Stomach (tissue), 9 donors: ENCODE measurements around the gene HMGXB3. TPM values are rescaled to one million over a fixed set of nuclear protein-coding genes. Genes with fewer than 3 reads are reported as not detected.

Experiments used
- DNase-seq, 2 donors: peaks; one replicate each; pipeline versions ENCODE4 v3.0.0 to v3.0.0-alpha.2; 2013 to 2019
- H3K27ac ChIP-seq, 5 donors: fragments of 200-600 bp in 4 of 5; sonication (generic) in 4 of 5; one replicate each; pipeline ENCODE4 v1.5.1; 2013 to 2019; ENCODE audit warnings: mild to moderate bottlenecking in 1 of 5, moderate library complexity in 1 of 5
- H3K27me3 ChIP-seq, 3 donors: fragments of 200-600 bp; sonication (generic); one replicate each; pipeline ENCODE4 v1.5.1; 2017 to 2019; ENCODE audit warnings: mixed run types in 1 of 3
- H3K36me3 ChIP-seq, 4 donors: fragments of 200-600 bp; sonication (generic); 1 replicate in 3 of 4; 2 replicates in 1 of 4; pipeline ENCODE4 v1.5.1; 2016 to 2019
- H3K4me1 ChIP-seq, 4 donors: fragments of 200-600 bp; sonication (generic); one replicate each; pipeline ENCODE4 v1.5.1; 2016 to 2019
- H3K4me3 ChIP-seq, 4 donors: fragments of 200-600 bp; sonication (generic) in 3 of 4; one replicate each; pipeline ENCODE4 v1.5.1; 2016 to 2019; ENCODE audit warnings: mild to moderate bottlenecking in 1 of 4
- H3K9me3 ChIP-seq, 4 donors: fragments of 200-600 bp; sonication (generic); one replicate each; pipeline ENCODE4 v1.5.1; 2016 to 2019
- EP300 ChIP-seq: sonication (generic); formaldehyde crosslinking; IDR thresholded peaks from one replicate; pipeline ENCODE4 v1.6.1; 2017; ENCODE audit warnings: antibody characterized with exemption
- POLR2A ChIP-seq, 4 donors: fragments of 450-650 bp; IDR thresholded peaks; one replicate each; pipeline ENCODE4 v1.6.1; 2016; ENCODE audit warnings: antibody characterized with exemption in 4 of 4, control low read depth in 2 of 4, mild to moderate bottlenecking in 1 of 4, moderate library complexity in 1 of 4
- POLR2AphosphoS5 ChIP-seq, 3 donors: sonication (generic); formaldehyde crosslinking; IDR thresholded peaks; one replicate each; pipeline ENCODE4 v1.6.1; 2016; ENCODE audit warnings: antibody characterized with exemption in 3 of 3
- WGBS, 5 donors: extraction: QIAGEN DNeasy Blood & Tissue Kit in 3 of 5; methylation state at CpG; one replicate each; pipeline versions ENCODE4 v1.1.5 to v1.1.7; 2013 to 2018; 5-methylcytosine and 5-hydroxymethylcytosine counted together
- intact Hi-C: fragments of 100-400 bp; cut with DNase I; formaldehyde crosslinking; loops from one replicate; pipeline ENCODE4 v1.15.1; 2023; ENCODE audit warnings: low total_unique reads
- polyA plus RNA-seq, 3 donors: library from polyadenylated mRNA; stranded (reverse); fragments of 200-250 nt; gene quantifications; one replicate each; pipeline ENCODE4 v1.2.3, GENCODE V29; 2013
- total RNA-seq, 5 donors: library from RNA; depleted of rRNA; stranded (reverse); fragments of >200 nt; gene quantifications; one replicate each; pipeline versions ENCODE4 v1.1.0 to v1.2.3, GENCODE V29; 2014 to 2016
- TF ChIP-seq, protein P1 (sequence below), 7 experiments: fragments of 450-650 bp in 4 of 7; fragments of 200-600 bp in 3 of 7; sonication (generic) in 3 of 7; IDR thresholded peaks; one replicate each; pipeline ENCODE4 v1.5.1; 2016 to 2019; ENCODE audit warnings: antibody characterized with exemption in 7 of 7, control low read depth in 2 of 7, mild to moderate bottlenecking in 1 of 7
- donor health status: healthy with polysubstance abuse.
- donor health status: Bipolar disorder and iron deficiency.
- donor health status: healthy.

HMGXB3 gene
- total and polyA plus RNA-seq, 8 donors = 7.9 to 90.6 (median 32.6) TPM

DNA sequence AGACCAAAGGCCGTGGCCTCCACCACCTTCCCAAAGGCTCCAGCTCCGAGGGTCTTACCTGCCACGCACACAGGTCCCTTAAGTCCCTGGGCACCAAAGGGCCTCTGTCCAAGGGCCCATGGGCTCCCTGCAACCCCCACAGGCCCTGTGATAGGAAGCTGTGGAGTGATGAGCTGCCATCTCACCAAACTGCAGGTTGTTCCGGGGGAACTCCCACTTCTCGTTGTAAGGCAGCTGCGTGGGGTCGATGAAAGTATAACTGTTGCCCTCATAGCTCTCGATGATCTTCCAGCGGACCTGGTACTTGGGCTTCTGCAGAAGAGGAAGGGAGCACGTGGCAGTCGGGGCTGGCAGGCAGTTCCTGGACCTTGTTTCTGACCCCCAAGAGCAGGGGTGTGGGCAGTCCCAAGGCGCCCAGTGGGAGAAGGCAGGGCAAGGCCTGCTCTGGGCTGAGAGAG is 61.0 kb downstream of the HMGXB3 start:
- no peak overlapping the region for H3K27ac ChIP-seq
- intact Hi-C loops = no loop called here
- TF ChIP-seq, protein P1, sequence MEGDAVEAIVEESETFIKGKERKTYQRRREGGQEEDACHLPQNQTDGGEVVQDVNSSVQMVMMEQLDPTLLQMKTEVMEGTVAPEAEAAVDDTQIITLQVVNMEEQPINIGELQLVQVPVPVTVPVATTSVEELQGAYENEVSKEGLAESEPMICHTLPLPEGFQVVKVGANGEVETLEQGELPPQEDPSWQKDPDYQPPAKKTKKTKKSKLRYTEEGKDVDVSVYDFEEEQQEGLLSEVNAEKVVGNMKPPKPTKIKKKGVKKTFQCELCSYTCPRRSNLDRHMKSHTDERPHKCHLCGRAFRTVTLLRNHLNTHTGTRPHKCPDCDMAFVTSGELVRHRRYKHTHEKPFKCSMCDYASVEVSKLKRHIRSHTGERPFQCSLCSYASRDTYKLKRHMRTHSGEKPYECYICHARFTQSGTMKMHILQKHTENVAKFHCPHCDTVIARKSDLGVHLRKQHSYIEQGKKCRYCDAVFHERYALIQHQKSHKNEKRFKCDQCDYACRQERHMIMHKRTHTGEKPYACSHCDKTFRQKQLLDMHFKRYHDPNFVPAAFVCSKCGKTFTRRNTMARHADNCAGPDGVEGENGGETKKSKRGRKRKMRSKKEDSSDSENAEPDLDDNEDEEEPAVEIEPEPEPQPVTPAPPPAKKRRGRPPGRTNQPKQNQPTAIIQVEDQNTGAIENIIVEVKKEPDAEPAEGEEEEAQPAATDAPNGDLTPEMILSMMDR (IDR thresholded peaks at IDR 0.05) = no peak
- no peak overlapping the region for H3K4me3 ChIP-seq
- H3K9me3 ChIP-seq = no peaks in the 10 kb centered on the region
- H3K4me1 ChIP-seq = peaks cover 0 to 13% (median 0%) of the 10 kb centered on the region in 4 donors
- 90 to 95% (median 93%) methylated on average over 9 to 12 of the region's 12 CpGs for WGBS, 5 donors
- no peak for DNase-seq
- H3K27me3 ChIP-seq = no peaks in the 10 kb centered on the region
- peaks cover 0 to 5% (median 2%) of the 10 kb centered on the region in 4 donors for H3K36me3 ChIP-seq

DNA sequence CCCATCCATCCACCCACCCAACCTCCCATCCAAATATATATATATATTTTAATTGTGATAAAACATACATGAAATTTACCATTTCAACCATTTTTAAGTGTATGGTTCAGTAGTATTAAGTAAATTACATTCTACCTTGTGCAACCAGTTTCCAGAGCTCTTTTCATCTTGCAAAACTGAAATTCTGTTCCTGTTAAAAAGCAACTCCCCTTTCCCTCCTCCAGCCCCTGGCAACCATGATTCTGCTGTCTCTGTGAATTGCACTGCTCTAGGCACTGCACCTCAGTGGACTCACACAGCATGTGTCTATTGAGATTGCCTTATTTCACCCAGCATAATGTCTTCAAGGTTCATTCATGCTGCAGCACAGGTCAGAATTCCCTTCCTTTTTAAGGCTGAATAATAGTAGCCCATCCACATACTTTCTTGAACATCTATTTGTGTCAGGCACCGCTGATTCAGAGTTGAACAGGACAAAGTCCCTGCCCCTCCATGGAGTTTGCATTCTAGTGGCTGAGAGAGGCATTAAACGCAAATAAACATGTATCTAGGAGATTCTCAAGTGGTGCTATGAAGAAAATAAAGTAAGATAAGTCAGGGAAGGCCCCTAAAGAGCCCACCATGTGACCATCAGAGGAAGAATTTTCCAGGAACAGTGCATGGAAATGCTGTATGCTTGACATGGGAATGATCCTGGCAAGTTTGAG is 61.8 kb downstream of the HMGXB3 start:
- Histone ChIP-seq H3K27ac (no peak overlapping the region), H3K4me3 (no peak overlapping the region), H3K9me3 (no peaks in the 10 kb centered on the region), H3K36me3 (peaks cover 0 to 5% (median 2%) of the 10 kb centered on the region in 4 donors), H3K27me3 (no peaks in the 10 kb centered on the region), H3K4me1 (peaks cover 0 to 18% (median 0%) of the 10 kb centered on the region in 4 donors)
- WGBS, 5 donors = 69 to 95% (median 82%) methylated on average over 2 of the region's 2 CpGs
- TF ChIP-seq POLR2AphosphoS5 (IDR thresholded peaks at IDR 0.05) (no peak), EP300 (no peak), POLR2A (IDR thresholded peaks at IDR 0.05) (no peak)
- TF ChIP-seq, protein P1 (IDR thresholded peaks at IDR 0.05) = no peak
- intact Hi-C loops = no loop called here
- no peak for DNase-seq

DNA sequence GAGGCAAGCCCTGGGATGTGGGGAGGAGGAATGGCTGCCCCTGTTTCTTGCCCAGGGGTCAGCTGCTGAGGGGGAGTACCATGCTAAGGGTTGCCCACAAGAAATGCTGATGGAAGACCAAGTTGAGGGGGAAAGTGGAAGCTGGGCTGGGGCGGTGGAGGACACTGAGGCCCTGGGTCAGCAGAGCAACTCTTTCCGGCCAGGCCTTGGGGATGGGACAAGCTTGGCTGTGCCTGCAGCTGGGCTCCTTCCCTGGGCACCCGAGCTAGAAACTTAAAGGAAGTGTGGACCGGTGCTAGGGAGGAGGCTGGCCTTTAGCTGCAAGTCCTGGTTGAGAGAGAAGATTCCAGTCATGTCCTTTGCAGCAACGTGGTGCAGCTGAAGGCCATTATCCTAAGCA is 63.1 kb downstream of the HMGXB3 start:
- no peak for DNase-seq
- H3K4me1 ChIP-seq = peaks cover 0 to 25% (median 0%) of the 10 kb centered on the region in 4 donors
- intact Hi-C loops = no loop called here
- TF ChIP-seq POLR2AphosphoS5 (IDR thresholded peaks at IDR 0.05) (no peak), EP300 (no peak), POLR2A (IDR thresholded peaks at IDR 0.05) (no peak)
- TF ChIP-seq, protein P1 (IDR thresholded peaks at IDR 0.05) = no peak
- H3K27me3 ChIP-seq = no peaks in the 10 kb centered on the region
- no peak overlapping the region for H3K4me3 ChIP-seq
- WGBS, 5 donors = 75 to 86% (median 84%) methylated on average over 5 of the region's 5 CpGs
- H3K9me3 ChIP-seq = no peaks in the 10 kb centered on the region
- H3K36me3 ChIP-seq = peaks cover 0 to 16% (median 4%) of the 10 kb centered on the region in 4 donors
- H3K27ac ChIP-seq = peak overlapping the region in 1 of 5 donors; percentile 32

DNA sequence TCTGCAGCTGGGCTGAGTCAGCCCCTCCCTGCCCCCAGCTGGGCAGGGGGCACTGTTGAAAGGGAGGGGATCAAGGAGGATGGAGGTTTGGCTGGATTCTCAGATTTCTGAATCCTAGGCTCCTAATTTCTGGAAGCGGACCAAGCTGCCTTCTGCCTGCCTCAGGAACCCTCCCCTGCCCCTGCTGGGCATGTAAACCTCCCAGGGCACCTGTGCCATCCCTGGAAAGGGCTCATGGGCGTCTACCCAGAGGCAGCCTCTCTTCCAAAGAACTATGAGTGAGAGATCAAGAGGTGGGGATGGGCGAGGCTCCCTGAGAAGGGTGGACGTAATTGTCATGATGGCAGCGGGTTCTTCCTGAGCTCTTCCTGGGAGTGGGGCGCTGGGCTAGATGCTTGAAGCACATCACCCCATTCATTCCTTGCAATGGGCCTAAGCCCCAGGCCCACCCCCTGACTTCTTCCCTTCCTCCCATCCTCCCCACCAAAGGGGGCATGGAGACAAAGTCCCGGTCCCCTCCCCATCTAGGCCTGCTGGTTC is 64.2 kb downstream of the HMGXB3 start:
- TF ChIP-seq, protein P1 (IDR thresholded peaks at IDR 0.05) = no peak
- TF ChIP-seq POLR2A (IDR thresholded peaks at IDR 0.05) (no peak), POLR2AphosphoS5 (IDR thresholded peaks at IDR 0.05) (no peak), EP300 (no peak)
- Histone ChIP-seq H3K9me3 (no peaks in the 10 kb centered on the region), H3K4me1 (peaks cover 0 to 25% (median 0%) of the 10 kb centered on the region in 4 donors), H3K36me3 (peaks cover 0 to 16% (median 4%) of the 10 kb centered on the region in 4 donors), H3K4me3 (no peak overlapping the region), H3K27me3 (no peaks in the 10 kb centered on the region), H3K27ac (peak overlapping the region in 1 of 5 donors; percentile 32)
- no peak for DNase-seq
- intact Hi-C loops = no loop called here
- 81 to 85% (median 83%) methylated on average over 6 to 7 of the region's 7 CpGs for WGBS, 5 donors
